NCI-H2196 treated with DMSO at 0.1 percent for 48 hours (cell line): ENCODE measurements around the gene SYN1.

Source experiments
- DNase-seq: peaks from one replicate; lab custom pipeline; 2025; ENCODE audit not compliant: unreplicated experiment; lab: John Stamatoyannopoulos, UW

SYN1 gene

DNA sequence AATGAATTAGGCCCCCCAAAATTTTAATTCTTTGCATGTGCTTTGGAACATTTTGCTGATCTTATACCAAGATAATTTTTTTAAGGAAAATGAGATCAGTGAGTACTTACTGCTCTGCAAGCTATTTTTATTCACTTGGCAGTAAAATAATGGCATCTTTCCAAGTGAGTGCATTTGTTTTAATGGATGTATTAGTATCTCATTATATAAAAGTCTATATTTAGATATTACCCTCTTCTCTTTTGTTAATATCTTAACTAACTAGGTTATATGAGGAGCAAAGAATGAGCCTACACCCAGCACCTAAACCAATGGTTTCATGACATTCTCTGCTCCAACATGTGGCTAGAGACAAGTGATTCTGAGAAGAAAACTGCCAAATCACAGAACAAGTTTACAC, 79.8 kb downstream of the SYN1 start:
- no peak for DNase-seq

DNA sequence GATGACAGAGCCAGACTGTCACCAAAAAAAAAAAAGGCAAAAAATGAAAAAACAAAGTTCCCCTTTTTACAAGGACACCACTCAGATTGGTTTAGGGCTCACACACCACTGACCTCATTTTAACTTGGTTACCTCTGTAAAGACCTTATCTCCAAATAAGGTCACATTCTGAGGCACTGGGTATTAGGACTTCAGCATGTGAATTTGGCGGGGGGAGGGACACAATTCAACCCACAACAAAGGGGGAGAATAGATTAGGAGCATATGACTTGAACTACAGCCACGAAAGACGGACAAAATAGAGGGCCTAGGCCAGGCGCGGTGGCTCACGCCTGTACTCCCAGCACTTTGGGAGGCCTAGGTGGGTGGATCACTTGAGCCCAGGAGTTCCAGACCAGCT, 89.6 kb downstream of the SYN1 start:
- DNase-seq: no peak

DNA sequence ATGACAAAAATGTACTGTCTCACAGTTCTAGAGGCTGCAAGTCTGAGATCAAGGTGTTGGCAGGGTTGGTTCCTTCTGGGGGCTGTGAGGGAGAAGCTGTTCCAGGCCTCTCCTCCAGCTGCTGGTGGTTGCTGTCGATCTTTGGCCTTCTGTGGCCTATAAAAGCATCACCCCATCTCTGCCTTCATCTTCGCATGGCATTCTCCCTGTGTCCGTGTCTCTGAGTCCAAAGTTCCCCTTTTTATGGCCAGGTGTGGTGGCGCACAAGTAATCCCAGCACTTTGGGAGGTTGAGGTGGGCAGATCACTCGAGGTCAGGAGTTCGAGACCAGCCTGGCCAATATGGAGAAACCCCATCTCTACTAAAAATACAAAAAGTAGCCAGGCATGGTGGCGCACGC, 90.1 kb downstream of the SYN1 start:
- no peak for DNase-seq

DNA sequence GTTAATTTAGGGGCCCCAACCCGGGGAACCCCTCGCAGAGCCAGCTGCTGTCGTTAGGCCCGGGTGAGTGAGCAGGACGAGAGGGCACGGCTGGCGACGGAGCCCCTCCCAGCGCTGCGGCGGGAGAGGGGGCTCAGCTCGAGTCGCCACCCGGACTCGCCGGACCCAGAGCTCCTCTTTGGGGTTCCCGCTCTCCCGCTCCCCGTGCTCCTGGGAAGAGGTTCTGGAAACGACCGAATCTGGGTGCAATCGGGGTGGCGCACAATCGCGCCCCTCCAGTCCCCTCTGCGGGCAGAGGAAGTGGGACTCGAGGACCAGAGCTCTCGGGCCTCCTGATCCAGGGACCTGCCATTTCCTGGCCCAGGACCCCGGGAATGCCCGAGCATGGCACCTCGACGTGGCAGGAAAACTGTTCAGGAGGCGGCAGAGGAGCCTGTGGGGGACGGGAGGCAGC, 95.9 kb downstream of the SYN1 start:
- no peak for DNase-seq

DNA sequence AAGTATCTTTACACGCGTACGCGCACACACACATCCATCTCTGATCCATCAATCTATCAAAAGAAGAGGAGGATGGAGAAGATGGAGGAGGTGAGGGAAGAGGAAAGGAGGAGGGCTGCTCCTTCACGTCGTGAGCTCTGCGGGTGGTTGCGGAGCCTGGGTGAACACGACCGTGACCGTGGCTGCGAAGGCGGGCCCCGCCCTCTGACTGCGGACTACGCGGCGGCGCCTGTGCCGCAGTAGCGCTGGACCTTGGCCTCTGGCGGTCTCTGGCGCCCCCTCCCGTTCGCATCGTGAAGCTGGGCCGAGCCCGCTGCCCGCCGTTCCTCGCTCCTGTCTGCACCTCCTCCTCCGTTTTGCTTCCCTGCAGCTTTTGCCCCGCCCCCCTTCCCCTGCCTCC, 96.4 kb downstream of the SYN1 start:
- peak; percentile 54 for DNase-seq
